GM12865 (cell line): ENCODE results near the gene TCF12.

Source experiments
- DNase-seq: peaks from one replicate; pipeline ENCODE4 v3.0.0; 2010; ENCODE audit warnings: low read depth
- H3K4me3 ChIP-seq: 2 replicates; pipeline ENCODE4 v1.5.1; 2011; ENCODE audit warnings: mild to moderate bottlenecking, low read depth, low read length, control low read depth
- TF ChIP-seq, protein P1 (sequence below): IDR thresholded peaks from 2 replicates; pipeline ENCODE4 v1.5.1; 2011; ENCODE audit warnings: low read length, control low read depth, low read depth, inconsistent platforms; ENCODE audit not compliant: insufficient read depth; ENCODE audit errors: missing control alignments

TCF12 gene

GRCh38 chr15:57064033-57064432 is 145.6 kb downstream of the TCF12 start:
- no peak for DNase-seq
- H3K4me3 ChIP-seq = no peak overlapping the region
- TF ChIP-seq, protein P1, sequence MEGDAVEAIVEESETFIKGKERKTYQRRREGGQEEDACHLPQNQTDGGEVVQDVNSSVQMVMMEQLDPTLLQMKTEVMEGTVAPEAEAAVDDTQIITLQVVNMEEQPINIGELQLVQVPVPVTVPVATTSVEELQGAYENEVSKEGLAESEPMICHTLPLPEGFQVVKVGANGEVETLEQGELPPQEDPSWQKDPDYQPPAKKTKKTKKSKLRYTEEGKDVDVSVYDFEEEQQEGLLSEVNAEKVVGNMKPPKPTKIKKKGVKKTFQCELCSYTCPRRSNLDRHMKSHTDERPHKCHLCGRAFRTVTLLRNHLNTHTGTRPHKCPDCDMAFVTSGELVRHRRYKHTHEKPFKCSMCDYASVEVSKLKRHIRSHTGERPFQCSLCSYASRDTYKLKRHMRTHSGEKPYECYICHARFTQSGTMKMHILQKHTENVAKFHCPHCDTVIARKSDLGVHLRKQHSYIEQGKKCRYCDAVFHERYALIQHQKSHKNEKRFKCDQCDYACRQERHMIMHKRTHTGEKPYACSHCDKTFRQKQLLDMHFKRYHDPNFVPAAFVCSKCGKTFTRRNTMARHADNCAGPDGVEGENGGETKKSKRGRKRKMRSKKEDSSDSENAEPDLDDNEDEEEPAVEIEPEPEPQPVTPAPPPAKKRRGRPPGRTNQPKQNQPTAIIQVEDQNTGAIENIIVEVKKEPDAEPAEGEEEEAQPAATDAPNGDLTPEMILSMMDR = no peak

- DNase-seq = peak; percentile 28
- no peak overlapping the region for H3K4me3 ChIP-seq
- TF ChIP-seq, protein P1 = no peak
Measured at GRCh38 chr15:57069423-57069822, 151.0 kb downstream of the TCF12 start.

DNA sequence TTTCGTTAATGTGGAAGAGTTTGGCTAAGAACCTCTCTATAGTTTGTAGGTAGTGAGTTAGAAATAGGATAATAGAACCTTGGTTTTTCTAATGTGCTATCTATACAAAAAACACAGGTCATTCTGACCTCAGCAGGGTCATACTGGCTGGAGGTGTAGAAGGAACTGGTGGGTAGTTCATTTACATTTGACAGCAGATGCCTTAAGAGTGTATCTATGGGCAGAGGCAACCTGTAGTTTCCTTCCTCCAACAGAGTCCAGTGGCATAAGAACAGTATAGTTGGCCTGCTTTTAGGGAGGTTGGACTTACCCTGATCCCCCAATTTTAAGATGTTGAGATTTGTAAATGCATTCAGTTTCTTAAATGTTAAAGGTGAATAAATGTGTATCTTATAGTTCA is 152.2 kb downstream of the TCF12 start:
- no peak for DNase-seq
- no peak overlapping the region for H3K4me3 ChIP-seq
- TF ChIP-seq, protein P1 = no peak

GRCh38 chr15:57079446-57079845 is 161.0 kb downstream of the TCF12 start:
- TF ChIP-seq, protein P1 = no peak
- DNase-seq = no peak
- H3K4me3 ChIP-seq = no peak overlapping the region

DNA sequence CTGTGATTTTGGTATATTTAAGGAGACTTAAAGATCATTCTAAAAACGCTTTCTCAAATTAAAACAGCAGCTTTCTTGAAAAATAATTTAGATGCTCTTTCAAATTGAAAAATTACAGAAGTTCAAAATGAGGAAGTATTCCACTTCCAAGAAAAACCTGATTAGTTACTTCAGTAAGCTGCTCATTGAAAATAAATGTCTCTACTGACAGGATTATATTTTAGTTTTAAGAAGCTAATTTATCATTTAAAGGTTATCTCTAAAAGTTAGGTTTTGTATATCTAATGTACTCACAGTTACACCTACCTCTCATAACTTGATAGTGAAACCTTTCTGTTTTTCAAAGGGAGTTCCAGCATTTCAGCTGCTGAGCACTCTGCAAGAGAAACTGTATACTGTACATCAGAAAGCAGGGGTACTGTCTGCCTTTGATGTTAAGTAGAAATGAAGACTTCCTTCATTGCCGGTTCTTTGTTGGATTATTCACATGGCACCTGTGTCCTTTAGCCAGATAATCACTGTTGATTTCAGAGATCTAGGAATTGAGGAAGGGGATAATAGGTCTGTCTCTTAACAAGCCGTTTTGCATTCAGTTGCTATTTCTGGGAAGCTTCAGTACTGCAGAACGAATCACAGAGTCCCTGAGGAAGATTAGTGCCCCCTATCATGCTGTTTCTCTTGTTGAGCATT is 161.6 kb downstream of the TCF12 start:
- TF ChIP-seq, protein P1 = no peak
- DNase-seq = peak; percentile 50
- H3K4me3 ChIP-seq = peak overlapping the region; percentile 3; the same call in 1 of the 2 replicates

GRCh38 chr15:57082054-57082728 is 163.7 kb downstream of the TCF12 start:
- TF ChIP-seq, protein P1 = no peak

DNA sequence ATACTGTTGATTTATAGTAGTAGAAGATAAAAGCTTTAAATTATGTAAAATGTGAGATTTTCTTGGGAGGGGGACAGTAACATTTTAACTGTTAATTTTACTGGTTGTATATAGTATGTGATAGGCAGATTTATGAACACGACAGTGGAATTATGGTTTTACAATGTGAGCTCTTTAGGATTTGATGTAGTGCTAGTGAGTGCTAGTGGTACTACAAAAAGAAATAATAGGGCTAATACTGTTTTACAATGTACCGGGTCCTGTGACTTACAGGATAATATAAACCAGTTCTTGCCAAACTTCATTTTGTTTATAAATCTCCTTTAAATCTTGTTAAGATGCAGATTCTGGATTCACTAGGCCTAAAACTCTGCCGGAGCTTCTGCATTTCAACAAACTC is 165.7 kb downstream of the TCF12 start:
- DNase-seq = no peak
- no peak overlapping the region for H3K4me3 ChIP-seq
- TF ChIP-seq, protein P1 = no peak

More at GRCh38 chr15:57082054-57082728, 163.7 kb downstream of the TCF12 start:
- DNase-seq = no peak
- no peak overlapping the region for H3K4me3 ChIP-seq
